Stimulated activated CD8-positive, alpha-beta memory T cell treated with anti-CD3 and anti-CD28 coated beads, Interleukin-4, amount 100 ng/mL, for 48 hours (primary cell): ENCODE data around the gene KIF1A.
"Not testable (repeated sequence)": the region's sequence is repeated elsewhere in the genome, so short reads cannot be mapped to it uniquely, and the experiment has no call there.

Experiments
- DNase-seq: peaks from one replicate; pipeline ENCODE4 v3.0.0-alpha.2; 2020

Gene KIF1A

DNA sequence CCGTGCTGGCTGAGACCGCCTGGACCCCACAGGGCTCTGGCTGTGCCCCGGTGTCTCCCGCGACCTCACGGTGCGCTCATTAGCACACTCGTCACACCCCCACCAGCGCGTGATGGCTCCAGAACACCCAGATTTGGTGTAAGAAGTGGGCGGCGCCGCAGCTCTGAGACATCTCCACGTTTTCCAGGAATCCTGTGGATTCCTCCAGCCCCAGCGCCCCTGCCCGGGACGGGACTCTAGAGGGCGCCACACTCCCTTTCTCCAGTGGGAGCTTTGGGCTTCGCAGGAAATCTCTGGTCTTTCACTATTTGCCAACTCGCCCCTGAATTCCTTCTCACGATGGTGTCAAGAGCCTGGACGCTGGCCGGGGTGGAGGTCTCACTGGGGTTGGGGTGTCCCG, 144.7 kb downstream of the KIF1A start:
- not testable (repeated sequence) for DNase-seq

DNA sequence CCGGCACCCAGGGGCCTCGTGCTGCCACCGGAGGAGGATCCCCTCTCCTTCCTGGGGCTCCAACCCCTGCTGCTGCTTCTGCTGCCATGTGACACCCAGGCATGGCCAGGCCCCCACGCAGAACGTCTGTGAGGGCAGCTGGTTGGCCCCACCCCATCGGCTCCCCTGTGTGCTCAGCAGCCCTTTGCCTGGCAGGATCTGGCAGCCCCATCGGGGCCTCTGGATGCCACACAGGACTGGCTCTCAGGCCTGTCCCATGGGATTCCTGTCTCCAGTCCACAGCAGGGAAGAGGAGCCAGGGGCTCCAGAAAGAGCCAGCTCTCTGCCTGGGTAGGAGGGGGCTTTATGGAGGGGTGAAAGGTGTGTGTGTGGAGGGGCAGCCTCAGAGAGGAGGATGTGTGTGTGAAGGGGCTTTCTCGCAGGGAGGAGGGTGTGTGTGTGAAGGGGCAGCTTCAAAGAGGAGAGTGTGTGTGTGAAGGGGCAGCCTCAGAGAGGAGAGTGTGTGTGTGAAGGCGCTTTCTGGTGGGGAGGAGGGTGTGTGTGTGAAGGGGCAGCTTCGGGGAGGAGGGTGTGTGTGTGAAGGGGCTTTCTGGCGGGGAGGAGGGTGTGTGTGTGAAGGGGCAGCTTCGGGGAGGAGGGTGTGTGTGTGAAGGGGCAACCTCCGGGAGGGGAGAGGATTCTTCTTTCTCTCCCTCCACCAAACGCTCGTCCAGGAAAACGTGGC, 145.4 kb downstream of the KIF1A start:
- not testable (repeated sequence) for DNase-seq

DNA sequence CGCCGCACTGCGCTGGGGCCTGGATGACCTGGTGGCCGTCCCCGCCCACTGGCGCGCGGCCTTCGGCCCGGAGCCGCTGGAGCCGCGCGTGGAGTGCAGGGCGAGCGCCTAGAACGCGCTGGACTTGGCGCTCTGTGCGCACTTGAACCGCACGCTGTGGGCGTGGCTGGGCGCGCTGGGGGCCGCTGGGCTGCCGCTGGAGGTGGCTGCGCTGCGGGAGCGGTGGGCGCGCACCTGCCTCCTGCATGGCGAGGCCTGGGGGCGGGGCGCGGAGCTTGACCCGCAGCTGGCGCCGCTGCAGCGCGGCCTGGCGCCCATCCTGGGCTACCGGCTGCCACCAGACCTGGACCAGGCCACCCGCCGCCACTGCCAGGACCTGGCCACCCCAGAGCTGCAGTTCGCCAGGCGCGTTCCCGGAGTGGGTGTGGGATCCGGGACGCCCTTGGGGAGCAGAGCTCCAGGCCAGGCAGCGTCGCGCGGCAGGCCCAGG, 147.3 kb downstream of the KIF1A start:
- DNase-seq: no peak

DNA sequence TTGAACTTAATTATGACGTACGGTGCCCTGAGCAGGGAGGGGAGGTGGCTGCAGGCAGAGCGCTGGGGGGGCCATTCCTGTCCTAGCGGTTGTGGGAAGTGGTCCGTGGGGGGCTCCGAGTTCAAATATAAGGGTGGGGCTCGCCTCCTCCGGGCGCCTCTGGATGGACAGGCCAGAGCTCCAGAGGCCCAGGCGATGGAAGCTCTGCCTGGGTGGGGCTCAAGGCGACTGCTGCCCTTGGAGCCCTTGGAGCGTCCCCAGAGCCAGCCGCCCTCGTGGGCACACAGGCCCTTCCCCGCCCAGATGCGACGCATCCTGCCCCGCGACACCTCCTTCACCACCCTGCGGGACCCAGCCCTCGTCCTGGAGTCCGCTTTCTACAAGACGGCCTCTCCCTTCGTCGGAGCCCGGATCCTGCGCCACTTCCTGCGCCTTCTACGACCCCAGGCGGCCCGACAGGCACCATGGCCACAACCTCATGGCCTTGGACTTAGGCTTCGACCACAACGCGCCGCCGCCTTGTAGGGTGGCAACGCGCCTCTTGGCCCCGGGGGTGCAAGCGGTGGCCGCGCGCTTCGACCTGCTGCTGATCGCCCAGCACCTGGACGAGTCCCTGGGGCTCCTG, 147.8 kb downstream of the KIF1A start:
- no peak for DNase-seq

DNA sequence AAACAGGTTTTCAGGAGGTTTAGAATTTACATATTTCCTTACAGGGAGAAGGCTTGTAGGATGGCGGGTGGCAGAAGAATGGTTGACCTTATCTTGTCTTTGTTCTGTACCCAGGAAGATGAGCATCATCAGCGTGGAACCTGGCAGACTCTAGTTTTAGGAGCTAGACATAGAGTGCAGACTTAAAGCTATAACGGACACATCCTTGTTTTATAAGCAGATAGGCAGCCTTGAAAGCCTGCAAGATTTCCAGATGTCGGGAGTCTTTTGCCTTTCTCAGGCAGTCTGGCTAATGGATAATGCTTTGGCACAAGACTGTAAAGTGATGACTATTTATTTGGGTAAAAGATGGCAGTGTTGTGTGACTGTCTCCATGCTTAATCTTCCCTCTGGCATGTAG, 149.1 kb downstream of the KIF1A start:
- no peak for DNase-seq

DNA sequence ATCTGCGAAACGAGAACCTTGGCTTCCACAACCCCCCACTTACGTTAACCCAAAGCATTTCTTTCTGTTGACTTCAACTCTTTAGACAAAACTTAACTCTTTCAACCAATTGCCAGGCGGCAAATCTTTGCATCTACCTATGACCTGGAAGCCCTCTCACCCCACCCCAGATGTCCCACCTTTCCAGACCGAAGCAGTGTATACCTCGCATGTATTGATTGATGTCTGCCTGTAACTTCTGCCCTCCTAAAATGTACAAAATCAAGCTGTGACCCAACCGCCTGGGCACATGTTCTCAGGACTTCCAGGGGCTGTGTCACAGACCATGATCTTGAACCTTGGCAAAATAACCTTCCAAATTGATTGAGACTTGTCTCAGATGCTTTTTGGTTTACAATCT, 149.6 kb downstream of the KIF1A start:
- no peak for DNase-seq

DNA sequence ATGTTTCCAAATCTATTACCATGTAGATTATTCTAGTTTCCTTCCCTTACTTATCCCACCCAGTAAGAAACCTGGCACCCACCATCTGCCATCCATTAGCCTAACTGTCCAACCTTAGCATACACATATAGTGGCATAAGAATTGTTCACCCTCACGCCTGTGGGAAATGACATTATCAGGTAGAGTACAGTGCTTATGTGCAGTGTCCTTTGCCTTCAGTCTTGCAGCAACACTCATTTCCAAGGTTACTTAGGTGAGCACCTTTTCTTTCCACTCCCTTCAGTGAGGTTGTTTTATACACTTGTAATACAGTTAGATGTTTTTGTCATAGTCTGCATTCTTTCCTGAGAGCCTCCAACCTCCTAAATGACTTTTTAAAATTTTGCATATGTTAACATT, 155.4 kb downstream of the KIF1A start:
- DNase-seq: no peak
